Stimulated activated effector memory CD8-positive, alpha-beta T cell treated with anti-CD3 and anti-CD28 coated beads, Interleukin-12 subunit alpha, Interleukin-12 subunit beta, amount 100 ng/mL, for 72 hours (primary cell): ENCODE results near the gene TATDN2.
"Not testable (repeated sequence)": the region's sequence is repeated elsewhere in the genome, so short reads cannot be mapped to it uniquely, and the experiment has no call there.

Experiments used
- ATAC-seq: fragments of 150-1000 bp; cut with Tn5 transposase; 2 replicates; pipeline ENCODE4 v1.10.0; 2021
- DNase-seq, 2 donors: peaks; one replicate each; pipeline ENCODE4 v3.0.0; 2021 to 2022; ENCODE audit warnings: low spot score in 2 of 2
- H3K27ac Mint-ChIP-seq: one replicate; pipeline ENCODE4 v1.8.0; 2022; ENCODE audit warnings: mild to moderate bottlenecking, mixed read lengths
- H3K36me3 Mint-ChIP-seq: one replicate; pipeline ENCODE4 v1.8.0; 2022; ENCODE audit warnings: mild to moderate bottlenecking, mixed read lengths
- H3K4me1 Mint-ChIP-seq: one replicate; pipeline ENCODE4 v1.8.0; 2022; ENCODE audit warnings: mixed read lengths
- H3K4me3 Mint-ChIP-seq: one replicate; pipeline ENCODE4 v1.8.0; 2022; ENCODE audit warnings: mild to moderate bottlenecking, mixed read lengths
- H3K9me3 Mint-ChIP-seq: one replicate; pipeline ENCODE4 v1.8.0; 2022; ENCODE audit warnings: mixed read lengths

TATDN2 gene

GRCh38 chr3:10287936-10288574, 39.8 kb downstream of the TATDN2 start:
- Mint-ChIP-seq H3K4me3 (no peak overlapping the region), H3K36me3 (peaks cover 92% of the 10 kb centered on the region), H3K27ac (peak overlapping the region; percentile 78), H3K9me3 (no peaks in the 10 kb centered on the region), H3K4me1 (peaks cover 44% of the 10 kb centered on the region)
- DNase-seq (no peak), ATAC-seq (no peak)

- no peaks in the 10 kb centered on the region for H3K9me3 Mint-ChIP-seq
- ATAC-seq, result no peak
- H3K36me3 Mint-ChIP-seq, result peaks cover 92% of the 10 kb centered on the region
- DNase-seq, result no peak
- peak overlapping the region; percentile 78 for H3K27ac Mint-ChIP-seq
- peaks cover 40% of the 10 kb centered on the region for H3K4me1 Mint-ChIP-seq
- no peak overlapping the region for H3K4me3 Mint-ChIP-seq
These were observed 40.3 kb downstream of the TATDN2 start for GRCh38 chr3:10288575-10288960.

GRCh38 chr3:10289077-10289476, 40.8 kb downstream of the TATDN2 start:
- DNase-seq (no peak), ATAC-seq (no peak)
- Mint-ChIP-seq H3K4me1 (peaks cover 37% of the 10 kb centered on the region), H3K27ac (peak overlapping the region; percentile 78), H3K36me3 (peaks cover 92% of the 10 kb centered on the region), H3K9me3 (no peaks in the 10 kb centered on the region), H3K4me3 (no peak overlapping the region)

- peak overlapping the region; percentile 78 for H3K27ac Mint-ChIP-seq
- H3K4me3 Mint-ChIP-seq, result no peak overlapping the region
- H3K36me3 Mint-ChIP-seq, result peaks cover 92% of the 10 kb centered on the region
- H3K9me3 Mint-ChIP-seq, result no peaks in the 10 kb centered on the region
- ATAC-seq (no peak), DNase-seq (no peak)
- H3K4me1 Mint-ChIP-seq, result peaks cover 34% of the 10 kb centered on the region
These were observed 41.6 kb downstream of the TATDN2 start for GRCh38 chr3:10289787-10290355.

DNA sequence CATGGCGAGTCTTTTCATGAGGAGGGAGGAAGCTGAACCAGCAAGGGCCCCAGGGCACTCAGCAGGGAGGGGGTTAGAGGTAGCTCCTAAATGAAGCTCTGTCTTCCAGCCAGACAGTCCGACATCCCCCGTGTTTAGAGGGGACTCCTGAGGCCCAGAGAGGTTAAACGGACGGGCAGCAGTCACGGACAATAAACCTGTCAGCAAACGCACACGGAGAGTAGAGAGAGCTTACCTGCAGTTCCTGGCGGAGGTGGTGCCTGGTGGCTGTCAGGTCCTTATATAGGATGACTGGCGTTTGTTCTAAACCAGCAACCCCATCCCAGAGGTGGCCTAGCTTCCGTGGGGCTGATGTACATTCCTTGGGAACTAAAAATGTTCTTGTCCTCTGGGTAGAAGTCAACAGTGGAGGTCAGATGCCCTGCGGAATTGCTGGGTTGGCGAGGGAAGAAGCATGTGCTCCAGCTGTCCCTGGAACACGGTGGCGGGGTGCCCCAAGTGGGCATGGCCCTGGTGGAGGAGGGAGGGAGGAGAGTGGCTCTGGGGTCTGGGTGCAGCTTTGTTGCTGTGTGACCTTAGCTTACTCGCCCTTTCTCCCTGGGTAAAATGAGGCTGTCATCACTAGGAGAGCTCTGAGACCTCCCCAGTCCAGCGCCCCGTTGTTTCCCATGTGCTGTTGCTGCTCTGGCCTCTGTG, 42.4 kb downstream of the TATDN2 start:
- Mint-ChIP-seq H3K27ac (peak overlapping the region; percentile 70), H3K4me3 (no peak overlapping the region), H3K36me3 (peaks cover 96% of the 10 kb centered on the region), H3K9me3 (no peaks in the 10 kb centered on the region), H3K4me1 (peaks cover 26% of the 10 kb centered on the region)
- ATAC-seq (no peak), DNase-seq (no peak)

- DNase-seq (no peak), ATAC-seq (no peak)
- Mint-ChIP-seq H3K4me1 (peaks cover 22% of the 10 kb centered on the region), H3K27ac (peak overlapping the region; percentile 70), H3K36me3 (peaks cover 96% of the 10 kb centered on the region), H3K4me3 (no peak overlapping the region), H3K9me3 (no peaks in the 10 kb centered on the region)
These were observed 43.4 kb downstream of the TATDN2 start for GRCh38 chr3:10291641-10292040.

DNA sequence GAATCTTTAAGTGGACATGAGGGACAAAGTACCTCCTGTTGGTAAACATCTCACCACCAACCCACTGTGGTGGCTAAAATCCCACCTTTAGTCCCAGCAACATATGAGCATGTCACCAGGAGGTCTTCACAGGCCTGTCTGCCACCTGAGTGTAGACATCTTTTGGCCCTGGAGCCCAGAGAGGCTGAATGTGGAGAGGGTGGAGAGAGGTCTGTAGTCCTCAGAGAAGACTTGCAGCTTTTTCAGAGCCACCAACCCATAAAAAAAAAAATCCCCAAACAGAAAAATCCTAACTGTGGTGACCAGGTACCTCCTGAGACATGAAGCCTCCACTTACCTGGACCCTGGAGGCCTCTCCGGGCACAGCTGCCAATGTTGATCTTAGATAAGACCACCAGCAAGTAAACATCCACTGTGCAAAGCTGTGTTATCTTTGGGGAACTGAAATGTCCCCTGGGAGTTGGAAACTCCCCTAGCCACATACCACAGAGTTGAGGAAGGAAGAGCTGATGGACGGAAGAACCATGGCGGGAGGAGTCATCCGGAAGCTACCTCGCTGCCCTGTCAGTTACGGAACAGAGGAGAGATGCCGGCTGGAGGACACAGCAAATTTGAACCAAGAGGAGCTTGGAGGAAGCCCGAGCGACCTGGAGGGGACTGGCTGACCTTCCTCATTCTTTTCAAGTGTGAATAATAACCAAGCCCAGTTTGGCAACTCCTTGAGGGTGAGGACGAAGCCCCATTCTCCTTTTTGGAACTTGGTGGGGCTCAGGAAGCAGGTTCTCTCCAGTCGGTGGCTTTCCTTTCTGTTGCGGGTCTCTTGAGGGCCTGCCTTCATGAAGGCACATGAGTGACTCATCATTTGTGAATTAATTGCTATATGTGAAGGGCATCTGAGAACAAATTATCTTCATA, 44.5 kb downstream of the TATDN2 start, which contains the start of gene GHRL:
Gene GHRL, minus strand, starts transcription at position 443 of the 915 bp plus-strand sequence. CDS start 2,767 bp downstream, outside the sequence.
- peaks cover 17% of the 10 kb centered on the region for H3K4me1 Mint-ChIP-seq
- ATAC-seq, result peak; percentile 48
- no peak within 1 kb of the TSS for H3K4me3 Mint-ChIP-seq
- H3K36me3 Mint-ChIP-seq, result peaks cover 92% of the 10 kb centered on the region
- H3K9me3 Mint-ChIP-seq, result no peaks in the 10 kb centered on the region
- peak within 1 kb of the TSS; percentile 70 for H3K27ac Mint-ChIP-seq
- DNase-seq, result no peak

GRCh38 chr3:10294030-10294586, 45.8 kb downstream of the TATDN2 start:
- no peaks in the 10 kb centered on the region for H3K9me3 Mint-ChIP-seq
- H3K4me1 Mint-ChIP-seq, result peaks cover 17% of the 10 kb centered on the region
- peaks cover 84% of the 10 kb centered on the region for H3K36me3 Mint-ChIP-seq
- no peak for DNase-seq
- peak overlapping the region; percentile 68 for H3K27ac Mint-ChIP-seq
- no peak for ATAC-seq
- no peak overlapping the region for H3K4me3 Mint-ChIP-seq

- not testable (repeated sequence) for DNase-seq, H3K4me3 Mint-ChIP-seq, ATAC-seq, H3K9me3 Mint-ChIP-seq, H3K27ac Mint-ChIP-seq
- Mint-ChIP-seq H3K4me1 (peaks cover 27% of the 10 kb centered on the region), H3K36me3 (peaks cover 88% of the 10 kb centered on the region)
These were observed 49.8 kb downstream of the TATDN2 start for GRCh38 chr3:10298064-10298463.

GRCh38 chr3:10299175-10299574, 50.9 kb downstream of the TATDN2 start:
- no peak for DNase-seq
- peaks cover 24% of the 10 kb centered on the region for H3K4me1 Mint-ChIP-seq
- peak overlapping the region; percentile 73 for H3K27ac Mint-ChIP-seq
- no peaks in the 10 kb centered on the region for H3K9me3 Mint-ChIP-seq
- H3K4me3 Mint-ChIP-seq, result no peak overlapping the region
- no peak for ATAC-seq
- H3K36me3 Mint-ChIP-seq, result peaks cover 89% of the 10 kb centered on the region

DNA sequence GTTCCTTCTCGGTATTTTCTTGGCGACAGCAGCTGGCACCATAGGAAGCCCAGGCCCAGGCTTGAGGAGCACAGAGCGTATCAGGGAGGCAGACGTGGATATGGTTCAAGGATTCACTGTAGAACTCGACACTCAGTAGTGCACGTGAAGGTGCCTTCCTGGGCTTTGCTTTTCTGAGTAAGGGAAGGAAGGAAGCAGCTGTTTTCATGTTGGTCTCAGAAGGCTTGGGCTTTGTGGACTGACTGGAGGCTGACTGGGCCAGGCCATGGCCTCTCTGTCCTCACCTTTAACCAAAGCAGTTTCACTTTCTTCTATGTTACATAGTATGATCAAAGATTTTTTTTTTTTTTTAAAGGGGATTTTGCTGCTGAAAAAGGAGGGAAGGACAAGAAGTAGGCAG, 51.4 kb downstream of the TATDN2 start:
- H3K27ac Mint-ChIP-seq, result peak overlapping the region; percentile 73
- DNase-seq (no peak), ATAC-seq (peak; percentile 67)

GRCh38 chr3:10300087-10300486, 51.8 kb downstream of the TATDN2 start:
- ATAC-seq, result no peak
- no peak for DNase-seq
- Mint-ChIP-seq H3K4me3 (no peak overlapping the region), H3K4me1 (peaks cover 20% of the 10 kb centered on the region), H3K36me3 (peaks cover 89% of the 10 kb centered on the region), H3K27ac (peak overlapping the region; percentile 73), H3K9me3 (no peaks in the 10 kb centered on the region)

More for the DNA sequence above, 51.4 kb downstream of the TATDN2 start:
- Mint-ChIP-seq H3K4me1 (peaks cover 20% of the 10 kb centered on the region), H3K9me3 (no peaks in the 10 kb centered on the region), H3K36me3 (peaks cover 89% of the 10 kb centered on the region), H3K4me3 (no peak overlapping the region)

GRCh38 chr3:10303105-10303504, 54.8 kb downstream of the TATDN2 start:
- Mint-ChIP-seq H3K4me3 (no peak overlapping the region), H3K9me3 (no peaks in the 10 kb centered on the region), H3K27ac (no peak overlapping the region), H3K4me1 (peaks cover 16% of the 10 kb centered on the region), H3K36me3 (peaks cover 96% of the 10 kb centered on the region)
- no peak for ATAC-seq
- no peak for DNase-seq

- DNase-seq (no peak), ATAC-seq (no peak)
- Mint-ChIP-seq H3K4me1 (peaks cover 16% of the 10 kb centered on the region), H3K4me3 (no peak overlapping the region), H3K9me3 (no peaks in the 10 kb centered on the region), H3K36me3 (peaks cover 100% of the 10 kb centered on the region), H3K27ac (peak overlapping the region; percentile 52)
These were observed 55.5 kb downstream of the TATDN2 start for GRCh38 chr3:10303785-10304184.

DNA sequence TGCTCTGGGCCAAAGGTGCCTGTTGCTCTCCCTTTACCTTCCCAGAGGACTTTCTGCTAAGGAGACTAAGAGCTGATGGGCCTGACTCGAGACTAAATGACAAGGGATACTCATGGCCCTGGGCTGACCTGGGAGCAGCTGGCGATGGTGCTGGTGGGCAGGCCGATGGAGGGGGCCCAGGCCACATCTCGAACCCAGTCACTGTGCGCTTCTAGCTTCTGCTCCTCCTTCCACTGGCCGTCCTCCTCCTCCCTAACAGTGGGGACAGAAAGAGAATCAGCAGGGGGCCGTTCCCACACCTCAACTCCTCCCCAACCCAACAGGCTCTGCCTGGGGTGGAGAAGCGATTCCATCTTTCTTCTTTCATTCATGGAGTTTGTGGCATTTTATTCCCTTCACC, 56.6 kb downstream of the TATDN2 start:
- no peak for ATAC-seq
- no peak for DNase-seq
- H3K4me1 Mint-ChIP-seq, result peaks cover 9% of the 10 kb centered on the region
- peaks cover 100% of the 10 kb centered on the region for H3K36me3 Mint-ChIP-seq
- no peaks in the 10 kb centered on the region for H3K9me3 Mint-ChIP-seq
- H3K27ac Mint-ChIP-seq, result peak overlapping the region; percentile 60
- H3K4me3 Mint-ChIP-seq, result no peak overlapping the region
